PC-3 (cell line): ENCODE measurements around the gene SPATA7. TPM values are rescaled to one million over a fixed set of nuclear protein-coding genes. Genes with fewer than 3 reads are reported as not detected.

Source experiments
- ATAC-seq: fragments of 200-7000 bp; cut with Tn5 transposase; 2 replicates; pipeline ENCODE4 v1.9.1; 2020; ENCODE audit warnings: mild to moderate bottlenecking, moderate library complexity
- Bru-seq: library from RNA; stranded (reverse); fragments of 400-500 nt; gene quantifications from one replicate; lab custom pipeline; 2021; lab: Mats Ljungman, UMichigan
- BruChase-seq, 2 experiments: library from RNA; stranded (reverse); fragments of 400-500 nt; gene quantifications; one replicate each; lab custom pipeline; 2021; lab: Mats Ljungman, UMichigan
- BruUV-seq: library from RNA; stranded (reverse); fragments of 400-500 nt; replicated peaks from 2 replicates; lab custom pipeline; 2021; lab: Mats Ljungman, UMichigan
- CTCF ChIA-PET: fragments of 300-600 bp; sonication (Branson Sonifier 250); formaldehyde crosslinking; loops from one replicate; lab custom pipeline; 2022; ENCODE audit warnings: antibody characterized with exemption; lab: Charles Lee
- POLR2A ChIA-PET: fragments of 300-600 bp; sonication (Branson Sonifier 250); formaldehyde crosslinking; loops from one replicate; lab custom pipeline; 2022; ENCODE audit warnings: antibody characterized with exemption; ENCODE audit not compliant: unreplicated experiment; lab: Charles Lee
- DNase-seq: peaks from one replicate; pipeline ENCODE4 v3.0.0-alpha.2; 2015
- H2AFZ ChIP-seq: fragments of 300-600 bp; sonication (generic); 2 replicates; pipeline ENCODE4 v1.6.0; 2016; ENCODE audit warnings: antibody characterized with exemption, low read length
- H3F3A ChIP-seq: fragments of 300-600 bp; sonication (generic); one replicate; pipeline ENCODE4 v1.6.0; 2017; ENCODE audit warnings: antibody characterized with exemption, low read length, control low read depth, mild to moderate bottlenecking; ENCODE audit not compliant: unreplicated experiment
- H3K27ac ChIP-seq: fragments of 300-600 bp; sonication (generic); 2 replicates; pipeline ENCODE4 v1.5.1; 2016; ENCODE audit warnings: mild to moderate bottlenecking, low read length
- H3K27me3 ChIP-seq: fragments of 300-600 bp; sonication (generic); 2 replicates; pipeline ENCODE4 v1.6.1; 2016; ENCODE audit warnings: low read length, mixed read lengths
- H3K36me3 ChIP-seq: fragments of 300-600 bp; sonication (generic); 2 replicates; pipeline ENCODE4 v1.6.1; 2016; ENCODE audit warnings: low read depth, mixed run types, low read length, mixed read lengths
- H3K4me1 ChIP-seq: fragments of 300-600 bp; sonication (generic); 2 replicates; pipeline ENCODE4 v1.5.1; 2016; ENCODE audit warnings: low read length; ENCODE audit not compliant: insufficient read depth
- H3K4me2 ChIP-seq: fragments of 300-600 bp; sonication (generic); 2 replicates; pipeline ENCODE4 v1.6.0; 2016; ENCODE audit warnings: low read length
- H3K4me3 ChIP-seq: fragments of 300-600 bp; sonication (generic); 2 replicates; pipeline ENCODE4 v1.5.1; 2016; ENCODE audit warnings: mild to moderate bottlenecking, low read length, mixed read lengths
- H3K79me2 ChIP-seq: fragments of 300-600 bp; sonication (generic); 2 replicates; pipeline ENCODE4 v1.6.1; 2017; ENCODE audit warnings: low read length, mixed read lengths
- H3K9ac ChIP-seq: fragments of 300-600 bp; sonication (generic); 2 replicates; pipeline ENCODE4 v1.6.0; 2016; ENCODE audit warnings: mild to moderate bottlenecking, low read length
- H3K9me2 ChIP-seq: fragments of 300-600 bp; sonication (generic); replicated peaks from 2 replicates; pipeline ENCODE4 v1.6.1; 2016; ENCODE audit warnings: mixed run types, low read length, mixed read lengths
- H3K9me3 ChIP-seq: fragments of 300-600 bp; sonication (generic); 2 replicates; pipeline ENCODE4 v1.6.1; 2016; ENCODE audit warnings: low read length, mixed read lengths
- H4K20me1 ChIP-seq: fragments of 300-600 bp; sonication (generic); 2 replicates; pipeline ENCODE4 v1.6.1; 2016; ENCODE audit warnings: low read length, mixed read lengths
- EZH2 ChIP-seq: fragments of 300-600 bp; sonication (generic); IDR thresholded peaks from one replicate; pipeline ENCODE4 v1.6.1; 2017; ENCODE audit warnings: antibody characterized with exemption, mild to moderate bottlenecking, low read length; ENCODE audit not compliant: unreplicated experiment
- EZH2phosphoT487 ChIP-seq: fragments of 300-600 bp; sonication (generic); IDR thresholded peaks from 2 replicates; pipeline ENCODE4 v1.6.1; 2018; ENCODE audit warnings: mild to moderate bottlenecking, antibody characterized with exemption, low read length, borderline replicate concordance
- intact Hi-C: fragments of 100-400 bp; cut with micrococcal nuclease; formaldehyde crosslinking; loops from 2 replicates; pipeline ENCODE4 v1.9.0; 2023
- long read RNA-seq: library from polyadenylated mRNA; unstranded; transcript quantifications from one replicate; pipeline ENCODE4 v2.0.0, GENCODE V29; 2021; ENCODE audit not compliant: unreplicated experiment
- total RNA-seq: library from RNA; depleted of rRNA; stranded (reverse); fragments of >200 nt; gene quantifications from 2 replicates; pipeline ENCODE4 v1.2.3, GENCODE V29; 2014; rRNA removed
- TF ChIP-seq, protein P1 (sequence below): fragments of 300-600 bp; sonication (generic); conservative IDR thresholded peaks from 2 replicates; pipeline ENCODE4 v1.5.1; 2017; ENCODE audit warnings: antibody characterized with exemption, low read depth, mild to moderate bottlenecking, low read length

SPATA7 gene, protein sequence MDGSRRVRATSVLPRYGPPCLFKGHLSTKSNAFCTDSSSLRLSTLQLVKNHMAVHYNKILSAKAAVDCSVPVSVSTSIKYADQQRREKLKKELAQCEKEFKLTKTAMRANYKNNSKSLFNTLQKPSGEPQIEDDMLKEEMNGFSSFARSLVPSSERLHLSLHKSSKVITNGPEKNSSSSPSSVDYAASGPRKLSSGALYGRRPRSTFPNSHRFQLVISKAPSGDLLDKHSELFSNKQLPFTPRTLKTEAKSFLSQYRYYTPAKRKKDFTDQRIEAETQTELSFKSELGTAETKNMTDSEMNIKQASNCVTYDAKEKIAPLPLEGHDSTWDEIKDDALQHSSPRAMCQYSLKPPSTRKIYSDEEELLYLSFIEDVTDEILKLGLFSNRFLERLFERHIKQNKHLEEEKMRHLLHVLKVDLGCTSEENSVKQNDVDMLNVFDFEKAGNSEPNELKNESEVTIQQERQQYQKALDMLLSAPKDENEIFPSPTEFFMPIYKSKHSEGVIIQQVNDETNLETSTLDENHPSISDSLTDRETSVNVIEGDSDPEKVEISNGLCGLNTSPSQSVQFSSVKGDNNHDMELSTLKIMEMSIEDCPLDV
- total RNA-seq (2.8 and 3.9 TPM in 2 replicates), Bru-seq, nascent RNA (percentile 58 among the genes with signal in this experiment), BruChase-seq, experiment 1, labeled RNA remaining after a 6-hour chase (percentile 39 among the genes with signal in this experiment), BruChase-seq, experiment 2, labeled RNA remaining after a 2-hour chase (percentile 61 among the genes with signal in this experiment)
- long read RNA-seq, partial matches to known transcripts, result 0 of 10 reads
- long read RNA-seq, other reads (novel, unspliced or antisense), result 4 of 10 reads

DNA sequence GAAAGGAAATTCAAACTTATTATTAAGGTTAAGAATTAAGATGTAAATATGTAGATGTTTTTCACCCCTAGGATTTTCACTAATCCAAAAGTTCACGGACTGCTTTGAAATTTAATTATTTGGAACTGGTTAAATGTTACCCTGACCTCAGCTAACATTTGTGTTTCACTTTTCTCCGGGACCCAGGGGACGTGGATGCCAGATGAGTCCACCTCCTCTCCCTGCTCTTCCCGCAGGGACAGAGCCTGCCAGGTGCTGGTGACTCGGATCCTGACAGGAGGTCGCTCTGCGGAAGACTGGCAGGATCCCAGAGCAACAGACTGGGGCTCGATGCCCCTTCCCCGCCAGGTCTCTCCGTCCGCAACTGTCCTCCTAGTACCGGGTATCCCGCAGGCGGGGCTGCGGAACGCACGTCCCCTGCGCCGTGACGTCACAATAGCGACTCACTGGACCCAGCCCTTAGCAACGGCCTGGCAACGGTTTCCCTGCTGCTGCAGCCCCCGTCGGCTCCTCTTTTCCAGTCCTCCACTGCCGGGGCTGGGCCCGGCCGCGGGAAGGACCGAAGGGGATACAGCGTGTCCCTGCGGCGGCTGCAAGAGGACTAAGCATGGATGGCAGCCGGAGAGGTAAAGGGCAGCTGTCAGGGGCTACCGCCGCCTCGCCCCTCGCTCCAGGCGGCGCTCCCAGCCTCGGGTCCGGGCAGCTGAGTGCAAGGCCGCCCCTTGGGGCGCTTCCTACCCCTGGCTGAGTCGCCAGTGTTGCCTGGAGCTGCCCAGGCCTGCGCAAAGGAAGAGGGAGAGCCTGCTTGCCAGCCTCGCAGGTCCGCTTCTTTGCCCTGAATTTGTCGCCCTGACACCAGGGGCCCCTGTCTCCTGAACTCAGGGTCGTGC, at the start of gene SPATA7:
Gene SPATA7, plus strand, starts transcription at position 446 of the 890 bp plus-strand sequence. Its CDS starts 162 bp downstream, at position 608.
- Histone ChIP-seq H3K9me2 (no peaks in the 10 kb centered on the region), H3K4me2 (peak within 1 kb of the TSS; percentile 95), H3K4me3 (peak within 1 kb of the TSS; percentile 95), H3K27me3 (no peaks in the 10 kb centered on the region), H4K20me1 (no peaks in the 10 kb centered on the region), H3F3A (no peaks in the 10 kb centered on the region), H3K9me3 (no peaks in the 10 kb centered on the region), H3K4me1 (peaks cover 10% of the 10 kb centered on the region), H3K27ac (no peak within 1 kb of the TSS), H3K36me3 (no peaks in the 10 kb centered on the region), H3K9ac (peak within 1 kb of the TSS; percentile 73), H3K79me2 (0 out of 2 replicates have a peak, but pooled peaks cover 4% of the 10 kb centered on the region), H2AFZ (peak within 1 kb of the TSS; percentile 99)
- intact Hi-C loops, result loop anchor here (2.0 to 5.0 kb wide), 2 partner anchors 47 to 175 kb away; no protein-coding TSS in a partner anchor
- DNase-seq (peak; percentile 93), ATAC-seq (peak; percentile 97)
- POLR2A ChIA-PET, result no interaction called here
- TF ChIP-seq, protein P1, sequence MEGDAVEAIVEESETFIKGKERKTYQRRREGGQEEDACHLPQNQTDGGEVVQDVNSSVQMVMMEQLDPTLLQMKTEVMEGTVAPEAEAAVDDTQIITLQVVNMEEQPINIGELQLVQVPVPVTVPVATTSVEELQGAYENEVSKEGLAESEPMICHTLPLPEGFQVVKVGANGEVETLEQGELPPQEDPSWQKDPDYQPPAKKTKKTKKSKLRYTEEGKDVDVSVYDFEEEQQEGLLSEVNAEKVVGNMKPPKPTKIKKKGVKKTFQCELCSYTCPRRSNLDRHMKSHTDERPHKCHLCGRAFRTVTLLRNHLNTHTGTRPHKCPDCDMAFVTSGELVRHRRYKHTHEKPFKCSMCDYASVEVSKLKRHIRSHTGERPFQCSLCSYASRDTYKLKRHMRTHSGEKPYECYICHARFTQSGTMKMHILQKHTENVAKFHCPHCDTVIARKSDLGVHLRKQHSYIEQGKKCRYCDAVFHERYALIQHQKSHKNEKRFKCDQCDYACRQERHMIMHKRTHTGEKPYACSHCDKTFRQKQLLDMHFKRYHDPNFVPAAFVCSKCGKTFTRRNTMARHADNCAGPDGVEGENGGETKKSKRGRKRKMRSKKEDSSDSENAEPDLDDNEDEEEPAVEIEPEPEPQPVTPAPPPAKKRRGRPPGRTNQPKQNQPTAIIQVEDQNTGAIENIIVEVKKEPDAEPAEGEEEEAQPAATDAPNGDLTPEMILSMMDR, result 0 out of 2 replicates have a peak, but pooled peaks have one; percentile 20
- no peak for TF ChIP-seq EZH2phosphoT487
- BruUV-seq, result TSS peak; percentile 97
- CTCF ChIA-PET, result interaction anchor here (0.6 to 2.0 kb wide), 2 partner anchors 196 to 510 kb away, joined by 5 to 15 read pairs; no protein-coding TSS in a partner anchor

DNA sequence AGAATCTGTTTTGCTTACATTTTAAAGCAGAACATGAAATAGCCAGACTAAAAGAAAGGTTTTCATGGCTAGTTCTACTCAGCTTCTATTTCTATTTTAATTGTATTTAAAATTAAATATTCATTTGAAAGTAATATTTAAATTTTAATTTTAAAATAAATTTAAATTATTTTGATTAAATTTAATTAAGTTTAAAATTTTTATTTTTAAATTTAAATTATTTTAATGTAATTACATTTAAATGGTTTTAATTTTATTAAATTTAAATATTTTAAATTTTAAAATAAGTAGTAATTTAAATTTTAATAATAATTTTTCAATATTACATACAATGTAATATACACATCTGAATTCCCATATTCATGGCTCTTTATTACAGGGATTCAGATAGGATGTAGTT, 45.1 kb upstream of the SPATA7 start:
- BruUV-seq, result no TSS peak

More for the DNA sequence above, 45.1 kb upstream of the SPATA7 start:
- Histone ChIP-seq H3K79me2 (no peaks in the 10 kb centered on the region), H3K9me3 (no peaks in the 10 kb centered on the region), H3K9me2 (no peaks in the 10 kb centered on the region), H4K20me1 (no peaks in the 10 kb centered on the region), H3K36me3 (no peaks in the 10 kb centered on the region), H2AFZ (no peak overlapping the region), H3K4me1 (peaks cover 8% of the 10 kb centered on the region), H3K27me3 (no peaks in the 10 kb centered on the region), H3K4me3 (no peak overlapping the region), H3K4me2 (no peak overlapping the region), H3K9ac (no peak overlapping the region), H3F3A (no peaks in the 10 kb centered on the region), H3K27ac (no peak overlapping the region)
- ATAC-seq (no peak), DNase-seq (no peak)
- TF ChIP-seq, protein P1, result no peak
- TF ChIP-seq EZH2phosphoT487 (no peak), EZH2 (no peak)
- intact Hi-C loops, result no loop called here
- CTCF ChIA-PET, result no interaction called here
- POLR2A ChIA-PET, result no interaction called here
